Stomach (tissue), 9 donors: ENCODE results near the gene TMIGD2. TPM values are rescaled to one million over a fixed set of nuclear protein-coding genes. Genes with fewer than 3 reads are reported as not detected.

ENCODE experiments used
- DNase-seq, 2 donors: peaks; one replicate each; pipeline versions ENCODE4 v3.0.0 to v3.0.0-alpha.2; 2013 to 2019
- H3K27ac ChIP-seq, 5 donors: fragments of 200-600 bp in 4 of 5; sonication (generic) in 4 of 5; one replicate each; pipeline ENCODE4 v1.5.1; 2013 to 2019; ENCODE audit warnings: mild to moderate bottlenecking in 1 of 5, moderate library complexity in 1 of 5
- H3K27me3 ChIP-seq, 3 donors: fragments of 200-600 bp; sonication (generic); one replicate each; pipeline ENCODE4 v1.5.1; 2017 to 2019; ENCODE audit warnings: mixed run types in 1 of 3
- H3K36me3 ChIP-seq, 4 donors: fragments of 200-600 bp; sonication (generic); 1 replicate in 3 of 4; 2 replicates in 1 of 4; pipeline ENCODE4 v1.5.1; 2016 to 2019
- H3K4me1 ChIP-seq, 4 donors: fragments of 200-600 bp; sonication (generic); one replicate each; pipeline ENCODE4 v1.5.1; 2016 to 2019
- H3K4me3 ChIP-seq, 4 donors: fragments of 200-600 bp; sonication (generic) in 3 of 4; one replicate each; pipeline ENCODE4 v1.5.1; 2016 to 2019; ENCODE audit warnings: mild to moderate bottlenecking in 1 of 4
- H3K9me3 ChIP-seq, 4 donors: fragments of 200-600 bp; sonication (generic); one replicate each; pipeline ENCODE4 v1.5.1; 2016 to 2019
- EP300 ChIP-seq: sonication (generic); formaldehyde crosslinking; IDR thresholded peaks from one replicate; pipeline ENCODE4 v1.6.1; 2017; ENCODE audit warnings: antibody characterized with exemption
- POLR2A ChIP-seq, 4 donors: fragments of 450-650 bp; IDR thresholded peaks; one replicate each; pipeline ENCODE4 v1.6.1; 2016; ENCODE audit warnings: antibody characterized with exemption in 4 of 4, control low read depth in 2 of 4, mild to moderate bottlenecking in 1 of 4, moderate library complexity in 1 of 4
- POLR2AphosphoS5 ChIP-seq, 3 donors: sonication (generic); formaldehyde crosslinking; IDR thresholded peaks; one replicate each; pipeline ENCODE4 v1.6.1; 2016; ENCODE audit warnings: antibody characterized with exemption in 3 of 3
- WGBS, 5 donors: extraction: QIAGEN DNeasy Blood & Tissue Kit in 3 of 5; methylation state at CpG; one replicate each; pipeline versions ENCODE4 v1.1.5 to v1.1.7; 2013 to 2018; 5-methylcytosine and 5-hydroxymethylcytosine counted together
- intact Hi-C: fragments of 100-400 bp; cut with DNase I; formaldehyde crosslinking; loops from one replicate; pipeline ENCODE4 v1.15.1; 2023; ENCODE audit warnings: low total_unique reads
- polyA plus RNA-seq, 3 donors: library from polyadenylated mRNA; stranded (reverse); fragments of 200-250 nt; gene quantifications; one replicate each; pipeline ENCODE4 v1.2.3, GENCODE V29; 2013
- total RNA-seq, 5 donors: library from RNA; depleted of rRNA; stranded (reverse); fragments of >200 nt; gene quantifications; one replicate each; pipeline versions ENCODE4 v1.1.0 to v1.2.3, GENCODE V29; 2014 to 2016
- TF ChIP-seq, protein P1 (sequence below), 7 experiments: fragments of 450-650 bp in 4 of 7; fragments of 200-600 bp in 3 of 7; sonication (generic) in 3 of 7; IDR thresholded peaks; one replicate each; pipeline ENCODE4 v1.5.1; 2016 to 2019; ENCODE audit warnings: antibody characterized with exemption in 7 of 7, control low read depth in 2 of 7, mild to moderate bottlenecking in 1 of 7
- donor health status: healthy with polysubstance abuse.
- donor health status: Bipolar disorder and iron deficiency.
- donor health status: healthy.

Gene TMIGD2
- total and polyA plus RNA-seq, 8 donors, result 0.55 to 1.1 TPM; not detected in 6

DNA sequence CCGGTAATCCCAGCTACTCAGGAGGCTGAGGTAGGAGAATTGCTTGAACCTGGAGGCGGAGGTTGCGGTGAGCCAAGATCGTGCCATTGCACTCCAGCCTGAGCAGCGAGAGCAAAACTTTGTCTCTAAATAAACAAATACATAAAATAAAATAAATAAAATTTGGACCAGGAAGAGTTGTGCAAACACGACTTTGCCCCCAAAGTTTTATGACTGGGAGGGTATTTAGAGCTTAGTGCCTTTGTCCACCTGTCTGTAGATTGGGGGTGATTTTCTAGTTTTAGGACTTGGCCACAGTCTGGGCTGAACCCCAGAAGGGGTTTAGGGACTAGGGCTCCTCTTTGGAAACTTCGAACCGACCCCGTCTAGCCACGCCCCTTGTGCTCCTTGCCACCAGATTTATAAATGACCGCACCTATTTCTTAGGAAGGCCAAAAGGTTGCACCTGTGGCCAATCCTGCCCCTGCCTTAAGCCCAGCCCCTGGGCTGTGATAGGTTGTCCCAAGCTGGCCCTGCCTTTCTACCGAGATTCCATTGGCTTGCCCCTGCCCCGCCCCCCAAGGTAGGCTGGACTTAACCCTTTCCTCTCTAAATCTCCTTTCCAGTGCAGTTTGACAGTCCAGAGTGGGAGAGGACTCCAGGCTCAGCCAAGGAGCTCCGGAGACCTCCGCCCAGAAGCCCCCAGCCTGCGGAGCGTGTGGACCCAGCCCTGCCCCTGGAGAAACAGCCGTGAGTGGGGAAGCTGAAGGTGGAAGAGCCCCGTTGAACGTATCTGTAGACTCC is 17.8 kb downstream of the TMIGD2 start:
- Histone ChIP-seq H3K4me3 (no peak overlapping the region), H3K36me3 (no peaks in the 10 kb centered on the region), H3K27me3 (peaks cover 8 to 74% (median 29%) of the 10 kb centered on the region in 3 donors), H3K9me3 (no peaks in the 10 kb centered on the region), H3K27ac (no peak overlapping the region), H3K4me1 (peaks cover 4 to 18% (median 8%) of the 10 kb centered on the region in 4 donors)
- intact Hi-C loops, result no loop called here
- peak in 1 of 2 donors; percentile 46 for DNase-seq
- TF ChIP-seq EP300 (no peak), POLR2A (IDR thresholded peaks at IDR 0.05) (no peak), POLR2AphosphoS5 (IDR thresholded peaks at IDR 0.05) (no peak)
- TF ChIP-seq, protein P1, sequence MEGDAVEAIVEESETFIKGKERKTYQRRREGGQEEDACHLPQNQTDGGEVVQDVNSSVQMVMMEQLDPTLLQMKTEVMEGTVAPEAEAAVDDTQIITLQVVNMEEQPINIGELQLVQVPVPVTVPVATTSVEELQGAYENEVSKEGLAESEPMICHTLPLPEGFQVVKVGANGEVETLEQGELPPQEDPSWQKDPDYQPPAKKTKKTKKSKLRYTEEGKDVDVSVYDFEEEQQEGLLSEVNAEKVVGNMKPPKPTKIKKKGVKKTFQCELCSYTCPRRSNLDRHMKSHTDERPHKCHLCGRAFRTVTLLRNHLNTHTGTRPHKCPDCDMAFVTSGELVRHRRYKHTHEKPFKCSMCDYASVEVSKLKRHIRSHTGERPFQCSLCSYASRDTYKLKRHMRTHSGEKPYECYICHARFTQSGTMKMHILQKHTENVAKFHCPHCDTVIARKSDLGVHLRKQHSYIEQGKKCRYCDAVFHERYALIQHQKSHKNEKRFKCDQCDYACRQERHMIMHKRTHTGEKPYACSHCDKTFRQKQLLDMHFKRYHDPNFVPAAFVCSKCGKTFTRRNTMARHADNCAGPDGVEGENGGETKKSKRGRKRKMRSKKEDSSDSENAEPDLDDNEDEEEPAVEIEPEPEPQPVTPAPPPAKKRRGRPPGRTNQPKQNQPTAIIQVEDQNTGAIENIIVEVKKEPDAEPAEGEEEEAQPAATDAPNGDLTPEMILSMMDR (IDR thresholded peaks at IDR 0.05), result no peak
- WGBS, 5 donors, result 35 to 48% (median 45%) methylated on average over 20 of the region's 20 CpGs

DNA sequence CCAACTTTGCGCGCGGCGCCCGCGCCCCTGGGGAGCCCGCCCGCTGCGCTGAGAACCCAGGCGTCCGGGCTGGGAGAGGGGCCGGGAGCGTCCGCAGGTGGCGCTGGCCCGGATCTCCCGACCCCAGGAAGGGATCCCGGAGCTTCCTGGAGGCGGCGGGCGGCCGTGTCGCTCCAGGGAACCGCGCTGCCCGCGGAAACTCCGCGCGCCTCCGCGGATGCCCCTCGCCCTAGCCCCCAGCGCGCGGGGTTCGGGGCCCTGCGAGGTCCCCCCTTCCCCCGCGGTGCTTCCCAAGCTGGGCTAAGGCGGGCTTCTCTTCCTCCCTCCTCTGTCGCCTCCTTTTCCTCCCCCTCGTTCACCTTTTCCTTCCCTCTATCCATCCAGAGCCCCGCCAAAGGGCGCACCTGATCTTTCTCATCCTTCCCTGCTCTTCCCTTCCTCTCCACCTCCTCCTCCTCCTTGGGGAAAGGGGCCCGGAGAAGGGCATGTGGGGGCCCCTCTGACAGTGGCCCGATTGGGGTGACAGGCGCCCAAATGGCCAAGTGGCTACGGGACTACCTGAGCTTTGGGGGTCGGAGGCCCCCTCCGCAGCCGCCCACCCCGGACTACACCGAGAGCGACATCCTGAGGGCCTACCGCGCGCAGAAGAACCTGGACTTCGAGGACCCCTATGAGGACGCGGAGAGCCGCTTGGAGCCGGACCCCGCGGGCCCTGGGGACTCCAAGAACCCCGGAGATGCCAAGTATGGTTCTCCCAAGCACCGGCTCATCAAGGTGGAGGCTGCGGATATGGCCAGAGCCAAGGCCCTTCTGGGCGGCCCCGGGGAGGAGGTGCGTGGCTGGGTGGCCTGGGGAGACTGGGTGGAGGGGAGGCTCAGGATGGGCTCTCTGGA is 22.4 kb downstream of the TMIGD2 start:
- Histone ChIP-seq H3K27me3 (peaks cover 15 to 78% (median 41%) of the 10 kb centered on the region in 3 donors), H3K4me1 (peaks cover 11 to 31% (median 16%) of the 10 kb centered on the region in 4 donors), H3K4me3 (peak overlapping the region; percentile 15 to 49 (median 30)), H3K27ac (no peak overlapping the region), H3K36me3 (no peaks in the 10 kb centered on the region), H3K9me3 (no peaks in the 10 kb centered on the region)
- TF ChIP-seq, protein P1 (IDR thresholded peaks at IDR 0.05), result no peak
- TF ChIP-seq POLR2A (IDR thresholded peaks at IDR 0.05), result no peak
- no peak for TF ChIP-seq EP300
- no peak for TF ChIP-seq POLR2AphosphoS5 (IDR thresholded peaks at IDR 0.05)
- no peak for DNase-seq
- WGBS, 5 donors, result 4 to 6% (median 5%) methylated on average over 30 to 71 of the region's 71 CpGs
- intact Hi-C loops, result no loop called here

DNA sequence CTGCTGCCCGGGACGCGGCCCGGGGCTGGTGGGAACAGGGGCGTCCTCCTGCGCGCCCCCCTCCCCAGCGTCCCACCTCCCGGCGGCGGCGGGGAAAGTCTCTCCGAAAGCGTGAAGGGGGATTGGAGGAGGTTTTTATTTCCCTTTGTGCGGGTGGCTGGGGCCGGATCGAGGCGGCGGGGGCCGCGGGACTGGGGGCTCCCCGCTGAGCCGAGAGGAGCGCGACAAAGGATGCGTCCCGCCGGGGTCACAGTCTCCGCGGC is 23.0 kb downstream of the TMIGD2 start:
- 0 to 2% (median 0%) methylated on average over 9 to 30 of the region's 30 CpGs for WGBS, 5 donors
- Histone ChIP-seq H3K9me3 (no peaks in the 10 kb centered on the region), H3K4me1 (peaks cover 11 to 27% (median 16%) of the 10 kb centered on the region in 4 donors), H3K27me3 (peaks cover 15 to 72% (median 37%) of the 10 kb centered on the region in 3 donors), H3K4me3 (peak overlapping the region; percentile 15 to 49 (median 30)), H3K36me3 (no peaks in the 10 kb centered on the region), H3K27ac (no peak overlapping the region)
- intact Hi-C loops, result no loop called here
- TF ChIP-seq EP300, result no peak
- TF ChIP-seq, protein P1 (IDR thresholded peaks at IDR 0.05), result no peak
- no peak for TF ChIP-seq POLR2AphosphoS5 (IDR thresholded peaks at IDR 0.05)
- TF ChIP-seq POLR2A (IDR thresholded peaks at IDR 0.05), result no peak
- no peak for DNase-seq

DNA sequence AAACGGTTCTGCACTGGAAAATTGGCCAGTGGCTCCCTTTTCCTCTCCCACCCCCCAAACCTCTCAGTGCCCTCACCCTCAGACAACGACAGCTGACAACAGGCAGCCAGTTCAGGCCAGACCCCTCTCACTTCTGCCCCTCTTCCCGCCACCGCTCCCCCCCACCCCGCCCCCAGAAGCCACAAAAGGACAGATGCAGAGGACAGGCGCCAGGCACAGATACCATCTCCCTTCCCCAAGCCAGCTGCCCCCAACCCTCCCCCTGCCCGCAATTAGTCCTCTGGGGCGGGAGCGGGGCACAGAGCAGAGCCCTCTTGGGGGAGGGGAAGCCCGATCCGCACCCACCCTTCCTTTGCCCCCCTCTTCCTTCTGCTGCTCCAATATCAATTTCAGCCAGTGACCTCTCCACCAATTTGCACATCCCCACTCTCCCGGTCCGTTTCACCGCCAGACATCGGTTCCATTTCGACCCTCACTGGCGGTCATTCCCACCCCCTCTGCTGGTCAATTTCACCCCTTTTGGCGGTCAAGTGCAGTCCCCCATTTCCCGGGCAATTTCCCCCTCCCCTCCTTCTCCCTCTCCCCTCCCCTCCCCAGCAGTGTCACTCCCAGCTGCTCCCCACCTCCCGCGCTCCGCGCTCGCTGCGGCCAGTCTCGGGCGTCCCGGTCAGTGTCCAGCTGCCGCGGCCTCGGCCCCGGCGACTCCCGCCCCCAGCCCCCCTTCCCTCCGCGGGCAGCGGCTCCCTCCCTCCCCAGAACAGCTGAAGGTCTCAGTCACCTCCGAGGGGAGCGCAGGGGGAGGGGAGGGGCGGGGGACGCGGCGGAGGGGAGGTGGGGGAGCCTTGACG is 23.5 kb downstream of the TMIGD2 start, which contains the start of gene SHD:
Gene SHD (plus strand): TSS at position 848 of the 848 bp plus-strand sequence. CDS start 798 bp downstream, outside the sequence.
- Histone ChIP-seq H3K4me1 (peaks cover 11 to 27% (median 16%) of the 10 kb centered on the region in 4 donors), H3K36me3 (no peaks in the 10 kb centered on the region), H3K9me3 (no peaks in the 10 kb centered on the region), H3K4me3 (peak within 1 kb of the TSS; percentile 15 to 49 (median 30)), H3K27me3 (peaks cover 15 to 67% (median 37%) of the 10 kb centered on the region in 3 donors), H3K27ac (no peak within 1 kb of the TSS)
- DNase-seq, result peak in 1 of 2 donors; percentile 56
- intact Hi-C loops, result no loop called here
- 2 to 4% (median 3%) methylated on average over 32 to 43 of the region's 44 CpGs for WGBS, 5 donors
- TF ChIP-seq POLR2A (IDR thresholded peaks at IDR 0.05), result no peak
- no peak for TF ChIP-seq POLR2AphosphoS5 (IDR thresholded peaks at IDR 0.05)
- TF ChIP-seq EP300, result no peak
- TF ChIP-seq, protein P1 (IDR thresholded peaks at IDR 0.05), result no peak
